DND-41 (cell line): ENCODE data around the gene CCDC68.

ENCODE experiments used
- EZH2 ChIP-seq: IDR thresholded peaks from 3 replicates; pipeline ENCODE4 v1.6.1; 2012; ENCODE audit warnings: borderline replicate concordance, low read depth, mild to moderate bottlenecking, moderate library complexity, low read length, inconsistent platforms; ENCODE audit not compliant: severe bottlenecking
- TF ChIP-seq, protein P1 (sequence below): IDR thresholded peaks from 2 replicates; pipeline ENCODE4 v1.5.1; 2012; ENCODE audit warnings: borderline replicate concordance, low read length, moderate library complexity, mild to moderate bottlenecking; ENCODE audit not compliant: poor library complexity, severe bottlenecking; ENCODE audit errors: extremely low read depth

DNA sequence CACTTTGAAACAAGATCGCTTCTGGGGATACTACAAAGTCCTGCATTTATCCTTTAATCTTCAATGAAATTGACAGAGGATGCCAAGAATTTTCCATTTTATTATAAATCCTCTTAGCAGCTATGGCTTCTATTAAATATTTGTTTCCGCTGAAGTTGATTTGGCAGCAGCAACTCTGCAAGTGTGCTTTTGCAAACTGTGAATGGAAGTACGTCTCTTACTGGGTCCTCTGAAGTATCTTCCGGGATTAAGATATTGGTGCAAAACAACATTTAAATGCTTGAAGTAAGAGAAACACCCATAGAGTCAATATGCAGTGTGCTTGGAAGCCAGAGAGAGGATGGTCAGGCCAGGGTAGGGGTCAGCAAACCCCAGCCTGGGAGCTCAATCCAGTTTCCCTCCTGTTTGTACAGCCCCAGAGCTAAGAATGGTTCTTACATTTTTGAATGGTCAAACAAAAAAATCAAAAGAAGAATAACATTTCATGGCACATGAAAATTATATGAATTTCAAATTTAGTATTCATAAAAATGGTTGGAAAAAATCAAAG, 13.6 kb downstream of the CCDC68 start:
- TF ChIP-seq, protein P1, sequence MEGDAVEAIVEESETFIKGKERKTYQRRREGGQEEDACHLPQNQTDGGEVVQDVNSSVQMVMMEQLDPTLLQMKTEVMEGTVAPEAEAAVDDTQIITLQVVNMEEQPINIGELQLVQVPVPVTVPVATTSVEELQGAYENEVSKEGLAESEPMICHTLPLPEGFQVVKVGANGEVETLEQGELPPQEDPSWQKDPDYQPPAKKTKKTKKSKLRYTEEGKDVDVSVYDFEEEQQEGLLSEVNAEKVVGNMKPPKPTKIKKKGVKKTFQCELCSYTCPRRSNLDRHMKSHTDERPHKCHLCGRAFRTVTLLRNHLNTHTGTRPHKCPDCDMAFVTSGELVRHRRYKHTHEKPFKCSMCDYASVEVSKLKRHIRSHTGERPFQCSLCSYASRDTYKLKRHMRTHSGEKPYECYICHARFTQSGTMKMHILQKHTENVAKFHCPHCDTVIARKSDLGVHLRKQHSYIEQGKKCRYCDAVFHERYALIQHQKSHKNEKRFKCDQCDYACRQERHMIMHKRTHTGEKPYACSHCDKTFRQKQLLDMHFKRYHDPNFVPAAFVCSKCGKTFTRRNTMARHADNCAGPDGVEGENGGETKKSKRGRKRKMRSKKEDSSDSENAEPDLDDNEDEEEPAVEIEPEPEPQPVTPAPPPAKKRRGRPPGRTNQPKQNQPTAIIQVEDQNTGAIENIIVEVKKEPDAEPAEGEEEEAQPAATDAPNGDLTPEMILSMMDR: no peak
- no peak for TF ChIP-seq EZH2
